Vagina (tissue), 2 donors: ENCODE data around the gene DAG1.

ENCODE experiments used
- POLR2A ChIP-seq, 2 donors: fragments of 450-650 bp; IDR thresholded peaks; one replicate each; pipeline ENCODE4 v1.6.1; 2017; ENCODE audit warnings: antibody characterized with exemption in 2 of 2, mild to moderate bottlenecking in 2 of 2, moderate library complexity in 2 of 2
- POLR2AphosphoS5 ChIP-seq, 2 donors: sonication (generic); formaldehyde crosslinking; IDR thresholded peaks; one replicate each; pipeline ENCODE4 v1.9.0; 2017; ENCODE audit warnings: antibody characterized with exemption in 2 of 2, mild to moderate bottlenecking in 2 of 2, low read depth in 1 of 2; ENCODE audit not compliant: insufficient read depth in 1 of 2
- TF ChIP-seq, protein P1 (sequence below), 3 experiments: fragments of 450-650 bp in 2 of 3; fragments of 200-600 bp in 1 of 3; sonication (generic) in 1 of 3; IDR thresholded peaks; one replicate each; pipeline ENCODE4 v1.5.1; 2017 to 2019; ENCODE audit warnings: antibody characterized with exemption in 3 of 3, mild to moderate bottlenecking in 2 of 3, moderate library complexity in 2 of 3

DNA sequence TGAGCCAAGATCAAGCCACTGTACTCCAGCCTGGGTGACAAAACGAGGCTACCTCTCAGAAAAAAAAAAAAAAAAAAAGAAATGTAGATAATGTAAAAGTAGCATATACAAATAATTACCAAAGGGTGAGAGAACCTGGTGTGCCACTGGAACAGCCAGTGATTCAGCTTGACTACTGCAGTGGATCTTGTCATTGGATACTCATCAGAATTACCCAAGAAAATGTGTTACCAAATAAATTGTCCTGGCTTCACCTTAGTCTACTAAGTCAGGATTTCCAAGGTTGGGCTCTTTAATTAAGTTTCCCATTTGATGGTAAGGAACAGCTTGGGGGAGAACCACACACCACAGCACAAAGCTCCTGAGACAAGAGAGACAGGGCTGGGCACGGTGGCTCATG, 42.5 kb upstream of the DAG1 start:
- TF ChIP-seq POLR2AphosphoS5 (IDR thresholded peaks at IDR 0.05; ENCODE audit: insufficient read depth in 1 of 2, low read depth in 1 of 2), result no peak
- TF ChIP-seq, protein P1, sequence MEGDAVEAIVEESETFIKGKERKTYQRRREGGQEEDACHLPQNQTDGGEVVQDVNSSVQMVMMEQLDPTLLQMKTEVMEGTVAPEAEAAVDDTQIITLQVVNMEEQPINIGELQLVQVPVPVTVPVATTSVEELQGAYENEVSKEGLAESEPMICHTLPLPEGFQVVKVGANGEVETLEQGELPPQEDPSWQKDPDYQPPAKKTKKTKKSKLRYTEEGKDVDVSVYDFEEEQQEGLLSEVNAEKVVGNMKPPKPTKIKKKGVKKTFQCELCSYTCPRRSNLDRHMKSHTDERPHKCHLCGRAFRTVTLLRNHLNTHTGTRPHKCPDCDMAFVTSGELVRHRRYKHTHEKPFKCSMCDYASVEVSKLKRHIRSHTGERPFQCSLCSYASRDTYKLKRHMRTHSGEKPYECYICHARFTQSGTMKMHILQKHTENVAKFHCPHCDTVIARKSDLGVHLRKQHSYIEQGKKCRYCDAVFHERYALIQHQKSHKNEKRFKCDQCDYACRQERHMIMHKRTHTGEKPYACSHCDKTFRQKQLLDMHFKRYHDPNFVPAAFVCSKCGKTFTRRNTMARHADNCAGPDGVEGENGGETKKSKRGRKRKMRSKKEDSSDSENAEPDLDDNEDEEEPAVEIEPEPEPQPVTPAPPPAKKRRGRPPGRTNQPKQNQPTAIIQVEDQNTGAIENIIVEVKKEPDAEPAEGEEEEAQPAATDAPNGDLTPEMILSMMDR (IDR thresholded peaks at IDR 0.05), result no peak
- TF ChIP-seq POLR2A (IDR thresholded peaks at IDR 0.05), result no peak
